ENCODE results near the gene CELF2.

- TF ChIP-seq POLR2AphosphoS5 (IDR thresholded peaks at IDR 0.05) (no peak), CTCF (IDR thresholded peaks at IDR 0.05) (no peak), EP300 (IDR thresholded peaks at IDR 0.05) (no peak), POLR2A (IDR thresholded peaks at IDR 0.05) (no peak)
Measured at GRCh38 chr10:11288302-11288701, 270.6 kb downstream of the CELF2 start.

Measured in sigmoid colon (tissue), 4 donors.